Measurements from ENCODE around the gene MYOM1. TPM values are rescaled to one million over a fixed set of nuclear protein-coding genes. Genes with fewer than 3 reads are reported as not detected.
"Not testable (repeated sequence)": the region's sequence is repeated elsewhere in the genome, so short reads cannot be mapped to it uniquely, and the experiment has no call there.

The MYOM1 gene
- total RNA-seq, 1 donor from 2014 or later: 2.2 TPM

DNA sequence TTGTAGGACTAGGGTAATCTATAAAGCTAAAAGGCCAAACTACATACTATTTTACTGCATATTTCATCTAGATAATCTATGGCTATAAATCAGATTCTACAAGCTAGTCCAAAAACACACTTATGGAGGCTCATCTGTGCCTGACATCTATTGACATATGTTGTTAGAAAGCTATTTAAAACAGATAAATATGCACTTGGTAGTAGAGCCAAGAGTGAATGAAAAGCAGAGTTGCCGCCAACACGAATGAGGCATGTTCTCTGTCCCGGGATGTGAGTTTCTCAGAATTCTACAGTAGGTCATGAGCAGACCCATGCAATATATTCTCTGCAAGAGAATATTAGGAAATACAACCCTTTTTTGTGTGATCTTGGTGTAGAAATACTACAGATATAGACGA, 140.1 kb downstream of the MYOM1 start:
- DNase-seq: no peak

DNA sequence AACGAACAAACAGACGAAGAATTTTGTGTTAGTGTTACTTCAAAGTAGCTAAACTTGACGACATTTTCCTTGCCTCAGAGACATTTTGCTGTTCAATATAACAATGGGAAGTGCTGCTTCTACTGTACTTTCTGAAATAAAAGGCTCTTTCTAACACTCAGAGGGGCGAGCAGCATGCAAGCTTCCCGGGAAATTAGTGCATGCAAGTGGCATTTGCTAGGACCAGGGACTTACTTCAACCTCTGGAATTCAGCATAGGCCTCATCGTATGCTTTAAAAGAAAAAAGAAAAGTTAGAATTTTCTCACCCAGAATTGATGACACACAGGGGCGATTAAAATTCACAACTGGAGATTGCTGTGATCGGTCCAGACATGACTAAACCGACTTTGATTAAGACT, 144.3 kb downstream of the MYOM1 start:
- DNase-seq: no peak

DNA sequence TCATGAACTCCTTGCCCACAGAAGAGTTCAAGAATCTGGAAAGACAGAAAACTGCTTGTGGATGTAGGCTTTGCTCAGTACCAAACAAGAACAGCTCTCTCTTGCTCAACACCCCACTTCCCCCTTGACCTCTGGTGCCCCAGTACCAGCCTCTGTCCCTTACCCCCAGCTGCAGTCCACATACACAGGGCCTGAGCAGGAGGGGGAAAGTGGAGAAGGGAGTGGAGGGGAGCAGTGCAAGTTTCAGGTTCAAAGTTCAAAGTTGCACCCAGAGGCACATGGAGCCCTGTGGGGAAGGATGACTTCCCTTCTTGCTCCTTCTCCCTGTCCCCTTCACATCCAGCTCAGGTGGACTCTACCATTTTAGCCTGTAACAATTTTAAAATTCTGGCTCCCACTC, 145.7 kb downstream of the MYOM1 start:
- DNase-seq: no peak

DNA sequence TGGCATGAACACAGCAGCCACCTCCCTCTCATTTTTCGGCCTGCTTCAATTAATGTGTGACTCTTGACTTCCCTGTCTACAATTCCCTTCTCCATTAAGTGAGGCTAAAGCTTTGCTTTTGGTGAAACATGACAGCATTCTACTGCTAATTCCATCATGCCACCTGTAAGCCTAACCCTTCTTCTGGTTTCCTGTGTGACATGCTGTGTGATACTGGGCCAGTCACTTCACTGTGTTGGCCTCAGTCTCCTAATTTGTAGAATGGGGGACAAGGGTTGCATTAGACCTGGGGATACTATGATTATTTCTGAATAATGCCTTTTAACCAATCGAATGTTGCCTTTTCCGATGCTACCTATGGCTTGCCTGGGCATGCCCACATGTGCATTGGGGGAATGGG, 146.4 kb downstream of the MYOM1 start:
- DNase-seq: not testable (repeated sequence)

DNA sequence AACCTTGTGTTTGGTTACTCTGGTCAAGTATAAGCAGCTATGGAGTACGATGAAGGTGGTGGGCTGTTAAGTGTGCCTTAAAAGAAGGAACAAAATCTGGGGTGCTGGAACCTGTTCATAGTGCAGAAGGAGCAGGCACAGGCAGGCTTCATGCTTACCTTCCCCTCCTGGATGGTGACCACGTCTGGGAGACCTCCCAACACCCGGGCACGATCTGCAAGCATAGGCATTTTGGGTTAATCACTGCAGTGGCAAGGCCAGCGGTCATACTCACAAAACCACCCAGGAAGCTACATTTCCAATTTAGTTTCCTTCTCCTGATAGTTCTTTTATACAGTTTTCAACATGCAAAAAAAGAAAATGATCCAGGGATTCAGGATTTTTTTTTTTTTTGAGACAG, 148.1 kb downstream of the MYOM1 start:
- DNase-seq: no peak

DNA sequence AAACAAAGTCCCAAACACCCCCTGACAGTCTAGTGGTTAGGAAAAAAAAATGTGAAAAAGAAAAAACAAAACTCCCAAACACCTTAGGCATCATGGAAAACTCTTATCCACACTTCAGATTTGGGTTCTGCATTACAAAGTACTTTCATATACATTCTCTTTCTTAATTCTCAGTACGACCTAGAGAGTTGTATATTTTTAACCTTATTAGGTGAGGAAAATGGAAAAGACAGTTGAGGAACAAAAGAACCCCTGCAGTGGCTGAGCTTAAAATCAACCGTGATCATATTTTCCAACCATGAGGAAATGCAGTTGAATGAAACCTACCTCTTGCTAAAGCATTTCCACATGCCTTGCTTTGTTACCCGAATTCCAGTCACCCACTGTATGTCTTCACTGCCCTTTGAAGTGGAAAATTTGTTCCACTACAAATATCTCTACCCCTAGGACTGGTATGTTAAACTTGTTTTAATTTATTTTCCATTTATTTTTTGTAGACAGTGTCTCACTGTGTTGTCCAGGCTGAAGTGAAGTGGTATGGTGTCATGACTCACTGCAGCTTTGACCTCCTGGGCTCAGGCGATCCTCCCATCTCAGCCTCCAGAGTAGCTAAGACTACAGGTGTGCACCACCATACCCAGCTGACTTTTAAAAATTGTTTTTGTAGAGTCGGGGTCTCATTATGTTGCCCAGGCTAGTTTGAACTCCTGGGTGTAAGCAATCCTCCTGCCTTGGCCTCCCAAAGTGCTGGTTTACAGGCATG, 149.9 kb downstream of the MYOM1 start:
- DNase-seq: no peak

DNA sequence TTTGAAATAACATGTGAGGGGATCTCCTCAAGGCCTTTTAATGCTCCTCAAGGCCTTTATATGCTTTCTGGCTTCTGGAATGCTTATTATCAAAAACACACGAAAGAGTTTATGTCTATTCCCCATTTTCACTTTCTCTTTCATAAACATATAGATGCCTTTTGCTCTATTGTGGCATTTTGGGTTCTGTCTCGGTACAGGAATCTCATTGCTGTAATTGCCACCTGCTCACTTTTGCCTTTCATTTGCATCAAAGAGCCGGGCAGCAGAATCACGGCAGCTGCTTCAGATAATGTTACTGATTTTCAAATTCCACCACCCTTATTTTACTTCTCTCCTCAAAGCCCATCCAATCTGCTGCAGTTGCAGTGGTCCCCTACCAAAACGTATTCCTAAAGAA, 152.0 kb downstream of the MYOM1 start:
- DNase-seq: no peak

DNA sequence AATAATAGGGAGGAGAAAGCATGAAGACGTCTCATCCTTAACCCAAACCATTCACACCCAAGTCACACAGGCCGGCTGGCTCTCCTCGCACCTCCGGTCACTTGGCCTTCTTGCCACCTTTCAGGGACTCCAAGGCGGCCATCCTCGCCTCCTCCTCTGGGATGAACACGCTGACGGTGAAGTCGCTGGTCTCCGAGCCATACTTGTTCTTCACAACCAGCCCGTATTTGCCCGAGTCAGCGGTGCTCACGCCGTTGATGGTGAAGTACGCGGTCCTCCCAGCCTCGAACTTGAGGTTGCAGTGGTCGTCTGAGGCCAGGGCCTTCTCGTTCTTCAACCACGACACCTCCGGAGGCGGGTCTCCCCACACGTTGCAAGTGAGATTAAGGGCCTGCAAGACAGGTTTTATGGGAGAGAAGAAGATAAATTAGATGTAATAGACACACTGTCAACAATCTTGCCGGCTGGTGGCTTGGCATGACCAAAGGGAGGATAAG, 152.6 kb downstream of the MYOM1 start:
- no peak for DNase-seq

DNA sequence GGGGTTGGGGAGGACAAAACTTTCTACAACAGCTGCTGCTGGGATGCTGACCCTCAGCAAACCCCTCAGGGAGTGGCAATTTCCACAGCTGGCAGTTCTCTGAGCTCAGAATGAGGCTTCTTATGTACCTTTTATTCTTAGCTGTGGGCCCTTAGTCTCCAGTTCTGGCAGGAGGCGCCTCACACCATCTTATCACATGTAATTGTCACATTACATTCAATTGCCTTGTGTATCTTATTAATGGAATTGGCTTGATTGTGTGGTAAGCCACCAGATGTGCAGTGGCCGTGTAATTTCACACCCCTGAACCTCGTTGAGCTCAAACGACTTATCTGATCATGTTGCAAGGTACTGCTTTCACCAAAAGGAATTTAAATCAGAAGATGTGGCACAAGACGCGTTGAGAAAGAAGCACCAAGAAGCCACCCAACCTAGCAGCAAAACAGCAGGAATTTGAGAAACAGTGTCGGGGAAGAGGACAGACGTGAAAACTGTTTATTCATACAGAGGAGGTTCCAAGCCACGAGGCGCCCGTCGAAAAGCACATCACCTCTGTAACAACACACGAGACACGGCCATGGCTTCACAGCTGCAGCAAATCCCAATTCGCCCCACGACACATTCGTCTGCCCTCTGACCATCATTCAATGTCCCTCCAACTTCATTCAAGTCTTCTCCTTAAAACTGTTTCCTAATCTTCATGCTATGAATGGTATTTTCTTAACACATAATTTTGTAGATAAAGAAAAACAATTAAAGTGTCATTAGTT, 153.2 kb downstream of the MYOM1 start:
- no peak for DNase-seq

DNA sequence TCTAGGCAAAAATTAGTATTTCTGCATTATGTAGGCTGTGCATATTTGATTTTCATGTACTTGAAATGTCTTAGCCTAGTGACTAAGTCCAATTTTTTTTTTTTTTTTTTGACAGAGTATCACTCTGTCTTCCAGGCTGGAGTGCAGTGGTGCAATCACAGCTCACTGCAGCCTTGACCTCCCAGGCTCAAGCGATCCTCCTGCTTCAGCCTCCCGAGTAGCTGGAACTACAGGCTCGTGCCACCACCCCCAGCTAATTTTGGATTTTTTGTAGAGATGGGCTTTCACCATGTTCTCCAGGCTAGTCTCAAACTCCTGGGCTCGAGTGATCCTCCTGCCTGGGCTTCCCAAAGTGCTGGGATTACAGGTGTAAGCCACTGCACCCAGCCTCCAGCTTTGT, 156.0 kb downstream of the MYOM1 start:
- DNase-seq: not testable (repeated sequence)

DNA sequence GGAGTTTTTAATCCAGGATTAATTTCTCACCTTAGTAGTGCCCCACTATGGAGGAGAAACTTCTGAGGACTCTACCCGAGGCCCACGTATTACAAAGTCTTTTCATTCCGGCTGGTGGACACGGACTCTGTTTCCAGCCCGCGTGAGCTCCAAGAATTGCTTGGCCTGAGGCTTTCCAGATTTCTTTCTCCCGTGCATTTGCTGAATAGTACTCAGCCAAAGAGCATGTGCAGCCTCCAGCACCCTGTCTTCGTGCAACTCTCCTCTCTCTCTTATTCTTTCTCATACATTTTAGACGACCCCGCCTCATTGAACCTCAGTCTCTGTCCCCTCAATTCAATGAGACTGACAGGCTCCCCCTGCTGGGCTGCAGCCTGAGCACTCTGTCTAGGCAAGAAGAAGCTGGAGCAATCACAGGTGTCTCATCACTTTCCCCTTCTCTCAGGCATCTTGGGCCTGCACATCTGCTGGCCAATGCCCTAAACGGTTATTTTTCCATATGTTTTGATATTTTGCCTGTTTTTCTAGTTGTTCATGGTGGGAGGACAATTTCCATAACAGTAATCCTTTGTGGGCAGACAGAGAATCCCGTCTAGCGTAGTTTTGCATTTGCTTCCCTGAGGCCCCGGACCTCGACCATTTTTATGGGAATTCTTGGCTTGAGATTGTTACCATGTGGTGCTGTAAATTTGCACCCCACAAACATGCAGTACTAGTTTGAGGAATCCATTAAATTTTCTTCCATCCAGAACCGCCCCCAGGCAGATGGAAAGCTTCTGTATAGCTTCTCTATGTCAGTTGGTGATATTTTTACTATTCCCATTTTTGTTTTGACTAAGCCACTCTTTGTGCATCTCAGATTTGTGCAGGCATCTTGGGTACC, 156.7 kb downstream of the MYOM1 start:
- peak; percentile 62 for DNase-seq

DNA sequence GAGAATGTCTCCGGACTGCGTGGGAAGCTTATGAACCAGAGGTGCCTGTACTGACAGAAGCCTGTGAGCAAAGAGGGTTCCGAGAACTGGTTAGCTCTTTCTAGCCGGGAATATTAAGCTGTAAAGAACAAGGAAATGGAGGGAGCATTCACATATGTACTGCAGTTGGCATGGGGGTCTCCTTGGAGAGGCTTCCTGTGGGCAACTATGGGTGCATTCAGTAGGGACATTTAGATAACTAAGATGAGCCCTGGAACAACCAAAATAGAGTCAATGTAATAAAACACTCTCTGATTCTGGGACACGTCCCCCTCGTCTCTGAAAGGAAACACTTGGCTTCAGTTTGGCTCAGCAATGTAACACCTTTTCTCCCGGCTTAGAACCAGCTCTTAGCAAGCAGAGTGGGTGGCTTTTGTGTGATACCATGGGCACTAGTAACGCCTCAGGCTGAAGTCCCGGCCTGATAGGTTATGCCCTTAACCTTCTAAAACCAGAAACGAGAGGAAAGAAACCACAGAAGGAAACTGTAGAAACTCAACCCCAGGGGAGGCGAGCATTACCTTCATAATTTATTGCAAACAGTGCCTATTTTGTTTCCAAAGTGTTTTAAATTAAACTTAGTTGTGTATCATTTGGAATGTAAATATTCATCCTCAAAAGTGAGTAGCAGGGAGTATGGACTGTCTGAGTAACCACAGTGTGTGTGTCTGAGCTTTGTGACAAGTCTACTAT, 158.0 kb downstream of the MYOM1 start:
- DNase-seq: no peak

DNA sequence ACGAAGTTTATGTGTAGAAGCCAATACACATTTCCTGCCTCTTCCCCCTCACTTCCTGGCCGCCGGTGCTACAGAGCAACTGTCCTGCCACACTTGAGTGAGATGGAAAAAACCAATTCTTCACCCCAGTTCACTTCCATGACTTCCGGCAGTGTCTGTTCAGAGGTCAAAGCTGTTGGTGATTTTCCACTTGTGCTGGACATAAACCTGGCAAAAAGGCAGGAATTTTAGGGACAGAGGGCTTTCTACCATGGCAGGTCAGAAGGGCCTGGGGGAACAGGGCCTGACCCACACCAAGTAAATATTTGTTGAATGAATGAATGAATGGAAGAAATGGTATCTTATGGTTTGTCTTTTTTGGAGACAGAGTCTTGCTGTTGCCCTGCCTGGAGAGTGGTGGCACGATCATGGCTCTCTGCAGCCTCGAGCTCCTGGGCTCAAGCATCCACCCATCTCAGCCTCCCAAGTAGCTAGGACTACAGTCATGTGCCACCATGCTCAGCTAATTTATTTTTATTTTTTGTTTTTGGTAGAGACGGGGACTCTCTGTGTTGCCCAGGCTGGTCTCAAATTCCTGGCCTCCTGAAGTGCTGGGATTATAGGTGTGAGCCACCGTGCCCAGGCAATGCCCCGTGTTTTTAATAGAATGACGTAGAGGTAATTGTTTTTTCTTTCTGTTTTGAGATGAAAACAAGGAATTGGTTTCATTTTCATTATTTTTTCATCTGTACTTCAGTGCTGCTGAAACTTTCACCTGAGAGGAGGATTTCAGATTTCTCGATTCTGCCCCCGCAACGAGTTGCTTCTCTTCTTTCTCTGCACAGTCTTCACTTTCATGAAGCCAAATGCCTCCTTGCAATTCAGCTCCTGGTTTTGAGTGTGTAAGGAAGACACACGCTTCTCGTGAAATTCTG, 158.8 kb downstream of the MYOM1 start:
- DNase-seq: peak; percentile 73

DNA sequence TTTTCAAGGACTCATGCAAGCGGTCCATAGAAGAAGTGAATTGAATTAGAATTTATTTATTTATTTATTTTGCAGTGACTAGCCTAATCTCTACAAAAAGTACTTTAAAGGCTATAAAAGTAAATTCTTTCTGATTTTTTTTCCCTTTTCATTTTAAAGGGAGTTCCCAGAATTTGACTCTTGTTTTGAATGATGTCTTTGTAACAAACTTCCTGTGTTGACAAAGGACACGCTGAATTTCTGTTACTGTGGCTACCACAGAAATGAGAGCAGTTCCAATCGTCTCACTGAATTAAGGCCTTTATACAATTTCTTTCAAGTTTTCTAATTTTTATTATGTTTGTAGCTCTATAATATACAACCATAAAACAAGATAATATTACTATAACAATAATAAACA, 160.5 kb downstream of the MYOM1 start:
- DNase-seq: peak; percentile 31

DNA sequence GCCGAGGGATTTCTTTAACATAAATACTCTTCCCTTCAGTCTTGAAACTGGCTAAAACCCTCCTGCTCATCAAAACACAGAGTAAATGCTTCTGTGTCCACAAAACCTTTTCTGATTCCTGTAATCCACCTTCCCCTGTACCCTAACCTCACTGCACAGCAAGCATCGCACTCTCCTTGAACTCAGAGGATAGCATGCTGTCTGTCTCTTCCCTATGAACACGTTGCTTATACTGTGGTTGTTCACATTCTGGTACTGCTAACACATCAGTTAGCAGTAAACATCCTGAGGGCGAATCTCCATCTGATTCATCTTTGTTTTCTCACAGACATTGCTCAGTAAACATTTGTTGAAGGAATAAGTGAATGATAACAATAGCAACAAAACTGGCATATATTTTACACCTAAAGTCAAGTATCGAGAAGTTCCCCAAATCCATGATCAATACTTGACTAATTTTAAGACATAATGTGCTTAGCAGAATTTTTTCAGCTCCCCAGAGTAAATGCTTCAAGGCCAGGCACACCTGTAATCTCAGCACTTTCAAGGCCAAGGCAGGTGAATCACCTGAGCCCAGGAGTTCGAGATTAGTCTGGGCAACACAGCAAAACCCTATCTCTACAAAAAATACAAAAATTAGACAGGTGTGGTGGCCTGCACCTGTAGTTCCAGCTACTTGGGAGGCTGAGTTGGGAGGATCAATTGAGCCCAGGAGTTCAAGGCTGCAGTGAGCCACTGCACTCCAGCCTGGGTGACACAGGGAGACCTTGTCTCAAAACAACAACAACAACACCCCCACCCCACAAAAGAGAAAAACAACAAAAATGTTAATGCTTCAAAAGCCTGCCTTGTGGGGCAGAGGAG, 161.2 kb downstream of the MYOM1 start:
- DNase-seq: no peak

DNA sequence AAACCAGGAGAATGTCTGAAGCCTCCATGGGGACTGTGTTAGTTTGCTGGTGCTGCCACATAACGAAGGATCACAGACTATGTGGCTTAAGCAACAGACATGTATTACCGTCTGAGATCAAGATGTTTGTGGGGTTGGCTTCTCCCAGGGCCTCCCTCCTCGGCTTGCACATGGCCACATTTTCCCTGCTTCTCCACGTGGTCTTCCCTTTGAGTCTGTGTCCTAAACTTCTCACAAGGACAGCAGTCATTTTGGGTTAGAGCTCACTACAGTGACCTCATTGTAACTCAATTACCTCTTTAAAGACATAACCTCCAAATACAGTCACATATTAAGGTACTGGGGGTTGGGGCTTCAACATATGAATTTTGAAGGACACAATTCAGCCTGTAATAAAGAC, 162.2 kb downstream of the MYOM1 start:
- DNase-seq: no peak

DNA sequence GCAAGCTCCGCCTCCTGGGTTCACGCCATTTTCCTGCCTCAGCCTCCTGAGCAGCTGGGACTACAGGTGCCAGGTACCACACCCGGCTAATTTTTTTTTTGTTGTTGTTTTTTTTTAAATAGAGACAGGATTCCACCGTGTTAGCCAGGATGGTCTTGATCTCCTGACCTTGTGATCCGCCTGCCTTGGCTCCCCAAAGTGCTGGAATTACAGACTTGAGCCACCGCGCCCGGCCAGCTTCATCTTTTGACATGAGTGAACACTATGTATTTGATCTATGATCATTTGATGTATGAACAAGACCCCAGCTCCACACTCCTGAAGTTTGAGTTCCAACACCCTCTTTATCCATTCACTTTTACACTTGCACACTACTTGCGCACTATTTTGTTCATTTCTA, 163.5 kb downstream of the MYOM1 start:
- no peak for DNase-seq

DNA sequence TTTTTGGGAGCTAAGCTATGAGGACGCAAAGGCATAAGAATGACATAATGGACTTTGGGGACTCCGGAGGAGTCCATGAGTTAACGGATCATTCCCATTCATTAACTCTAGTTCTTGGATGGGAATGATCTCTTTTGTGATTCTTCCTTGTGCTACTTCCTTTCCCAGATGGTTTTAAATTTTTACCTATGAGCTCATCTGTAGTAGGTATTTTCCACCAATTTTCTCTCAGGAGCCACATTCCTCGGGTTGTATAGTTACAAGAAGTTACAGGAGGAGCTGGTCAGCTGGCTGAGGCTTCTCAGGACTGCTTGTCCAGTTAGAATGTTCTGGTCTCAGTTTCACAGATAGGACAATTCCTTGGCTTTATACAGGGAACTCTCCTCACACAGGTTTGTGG, 164.0 kb downstream of the MYOM1 start:
- DNase-seq: no peak

DNA sequence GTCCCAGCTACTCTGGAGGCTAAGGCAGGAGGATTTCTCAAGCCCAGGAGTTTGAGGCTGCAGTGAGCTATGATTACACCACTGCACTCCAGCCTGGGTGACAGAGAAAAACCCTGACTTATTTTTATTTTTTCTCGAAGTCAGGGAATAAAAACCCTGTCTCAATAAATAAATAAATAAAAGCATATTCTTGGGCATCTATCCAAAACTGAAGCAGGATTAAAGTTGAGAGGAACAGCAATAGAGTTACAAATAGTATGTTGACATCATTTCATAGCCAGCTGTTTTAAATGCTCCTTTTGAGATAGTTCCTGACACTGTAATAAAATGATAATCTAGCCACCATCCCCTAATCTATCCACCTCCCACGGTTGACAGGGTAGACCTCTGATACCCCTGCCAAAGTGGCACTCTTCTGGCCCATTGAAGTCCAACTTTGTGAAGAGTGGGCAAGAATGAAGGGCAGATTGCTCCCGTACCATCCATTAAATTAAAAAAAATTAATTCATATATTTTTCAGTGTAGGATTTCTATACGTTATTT, 164.5 kb downstream of the MYOM1 start:
- no peak for DNase-seq

DNA sequence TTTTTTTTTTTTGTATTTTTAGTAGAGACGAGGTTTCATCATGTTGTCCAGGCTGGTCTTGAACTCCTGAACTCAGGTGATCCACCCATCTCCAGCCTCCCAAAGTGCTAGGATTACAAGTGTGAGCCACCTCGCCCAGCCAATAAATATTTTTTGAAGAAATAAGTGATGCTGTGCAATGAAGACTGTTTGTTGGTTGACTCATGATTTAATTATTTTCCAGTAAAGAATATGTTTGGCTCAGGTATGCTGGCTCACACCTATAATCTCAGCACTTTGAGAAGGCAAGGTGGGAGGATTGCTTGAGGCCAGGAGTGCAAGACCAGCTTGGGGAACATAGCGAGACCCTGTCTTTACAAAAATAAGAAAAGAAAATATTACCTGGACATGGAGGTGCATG, 165.0 kb downstream of the MYOM1 start:
- no peak for DNase-seq

Data from dermis blood vessel endothelial cell (primary cell).